Gastroesophageal sphincter (tissue), 4 donors: ENCODE measurements around the gene MKNK2. TPM values are rescaled to one million over a fixed set of nuclear protein-coding genes. Genes with fewer than 3 reads are reported as not detected.

ENCODE experiments used
- ATAC-seq: fragments of 150-250 bp; one replicate; pipeline ENCODE4 v1.9.1; 2016; ENCODE audit warnings: mild to moderate bottlenecking, moderate library complexity
- H3K27ac ChIP-seq, 4 donors: fragments of 200-600 bp; sonication (generic) in 3 of 4; 1 replicate in 3 of 4; 2 replicates in 1 of 4; pipeline ENCODE4 v1.5.1; 2016 to 2019
- H3K27me3 ChIP-seq: fragments of 200-600 bp; sonication (generic); one replicate; pipeline ENCODE4 v1.5.1; 2019
- H3K36me3 ChIP-seq, 2 donors: fragments of 200-600 bp; sonication (generic); one replicate each; pipeline ENCODE4 v1.5.1; 2019; ENCODE audit warnings: control low read depth in 1 of 2
- H3K4me1 ChIP-seq, 3 donors: fragments of 200-600 bp; sonication (generic); 1 replicate in 2 of 3; 2 replicates in 1 of 3; pipeline ENCODE4 v1.5.1; 2016 to 2019; ENCODE audit warnings: control low read depth in 2 of 3
- H3K4me3 ChIP-seq, 2 donors: fragments of 200-600 bp; sonication (generic); one replicate each; pipeline ENCODE4 v1.5.1; 2019; ENCODE audit warnings: mild to moderate bottlenecking in 1 of 2, moderate library complexity in 1 of 2
- H3K9me3 ChIP-seq, 3 donors: fragments of 200-600 bp; sonication (generic); one replicate each; pipeline ENCODE4 v1.5.1; 2017 to 2019; ENCODE audit warnings: control low read depth in 2 of 3
- CTCF ChIP-seq, 4 experiments: fragments of 200-600 bp in 2 of 4; fragments of 450-650 bp in 2 of 4; sonication (generic) in 1 of 4; IDR thresholded peaks; one replicate each; pipeline ENCODE4 v1.5.1; 2017 to 2019; ENCODE audit warnings: antibody characterized with exemption in 4 of 4, mild to moderate bottlenecking in 2 of 4, moderate library complexity in 2 of 4
- EP300 ChIP-seq: sonication (generic); formaldehyde crosslinking; IDR thresholded peaks from one replicate; pipeline ENCODE4 v1.6.1; 2017; ENCODE audit warnings: antibody characterized with exemption, mild to moderate bottlenecking
- POLR2A ChIP-seq, 2 donors: fragments of 450-650 bp; IDR thresholded peaks; one replicate each; pipeline ENCODE4 v1.6.1; 2017; ENCODE audit warnings: antibody characterized with exemption in 2 of 2, mild to moderate bottlenecking in 2 of 2, moderate library complexity in 1 of 2
- POLR2AphosphoS5 ChIP-seq: sonication (generic); formaldehyde crosslinking; IDR thresholded peaks from one replicate; pipeline ENCODE4 v1.6.1; 2017; ENCODE audit warnings: antibody characterized with exemption
- WGBS, 2 donors: methylation state at CpG; one replicate each; pipeline ENCODE4 v1.1.5; 2018; ENCODE audit warnings: low coverage in 1 of 2; 5-methylcytosine and 5-hydroxymethylcytosine counted together
- total RNA-seq, 4 donors: library from RNA; depleted of rRNA; stranded (reverse); fragments of >200 nt; gene quantifications; one replicate each; pipeline ENCODE4 v1.1.0, GENCODE V29; 2016

Gene MKNK2
- total RNA-seq, 4 donors from 2014 or later: 98.4 to 195 (median 173) TPM

DNA sequence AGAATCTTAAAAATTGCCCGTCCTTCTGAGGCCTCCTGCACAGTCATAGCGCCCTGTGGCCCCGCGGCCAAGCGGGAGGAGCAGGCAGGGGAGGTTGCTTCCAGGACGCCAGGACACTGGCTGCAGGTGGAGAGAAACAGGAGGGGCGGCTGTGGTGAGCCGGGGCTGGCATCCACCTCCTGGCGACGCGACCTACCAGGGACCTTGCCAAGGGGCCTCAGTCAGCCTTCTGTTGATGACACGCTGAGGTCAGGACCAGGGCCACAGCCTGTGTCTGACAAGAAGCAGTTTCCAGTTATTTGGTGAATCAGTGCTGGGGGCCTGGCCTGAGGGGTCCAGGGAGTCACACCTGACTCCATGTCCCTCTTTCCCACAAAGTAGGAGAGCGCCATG is 13.3 kb upstream of the MKNK2 start:
- no peaks in the 10 kb centered on the region for H3K36me3 ChIP-seq
- peak overlapping the region in 1 of 2 donors; percentile 1 for H3K4me3 ChIP-seq
- no peak for ATAC-seq
- H3K27ac ChIP-seq: peak overlapping the region in 3 of 4 donors; percentile 71 to 77 (median 71)
- no peaks in the 10 kb centered on the region for H3K27me3 ChIP-seq
- H3K9me3 ChIP-seq: no peaks in the 10 kb centered on the region
- no peak for TF ChIP-seq POLR2A (IDR thresholded peaks at IDR 0.05)
- no peak for TF ChIP-seq CTCF (IDR thresholded peaks at IDR 0.05)
- no peak for TF ChIP-seq EP300
- no peak for TF ChIP-seq POLR2AphosphoS5
- peaks cover 0 to 60% (median 30%) of the 10 kb centered on the region in 3 donors for H3K4me1 ChIP-seq
- 57 to 64% methylated on average over 2 to 6 of the region's 13 CpGs for WGBS, 2 donors

- ATAC-seq: no peak
- 82 to 86% methylated on average over 3 to 8 of the region's 8 CpGs for WGBS, 2 donors
- Histone ChIP-seq H3K27me3 (no peaks in the 10 kb centered on the region), H3K4me3 (no peak overlapping the region), H3K4me1 (peaks cover 0 to 62% (median 34%) of the 10 kb centered on the region in 3 donors), H3K9me3 (no peaks in the 10 kb centered on the region), H3K36me3 (no peaks in the 10 kb centered on the region), H3K27ac (peak overlapping the region in 2 of 4 donors; percentile 71 to 77)
- no peak for TF ChIP-seq CTCF (IDR thresholded peaks at IDR 0.05)
- TF ChIP-seq POLR2AphosphoS5: no peak
- TF ChIP-seq POLR2A (IDR thresholded peaks at IDR 0.05): no peak
- no peak for TF ChIP-seq EP300
Measured at GRCh38 chr19:2063824-2064223, 12.8 kb upstream of the MKNK2 start.

- no peaks in the 10 kb centered on the region for H3K9me3 ChIP-seq
- no peak for TF ChIP-seq POLR2AphosphoS5
- TF ChIP-seq POLR2A (IDR thresholded peaks at IDR 0.05): no peak
- TF ChIP-seq CTCF (IDR thresholded peaks at IDR 0.05): no peak
- no peak for TF ChIP-seq EP300
- no peak overlapping the region for H3K4me3 ChIP-seq
- no peaks in the 10 kb centered on the region for H3K27me3 ChIP-seq
- H3K36me3 ChIP-seq: no peaks in the 10 kb centered on the region
- no peak for ATAC-seq
- 40 to 83% methylated on average over 1 to 9 of the region's 9 CpGs for WGBS, 2 donors
- peak overlapping the region in 2 of 4 donors; percentile 99 to 100 for H3K27ac ChIP-seq
- peaks cover 0 to 72% (median 40%) of the 10 kb centered on the region in 3 donors for H3K4me1 ChIP-seq
Measured at GRCh38 chr19:2062770-2063169, 11.7 kb upstream of the MKNK2 start.

GRCh38 chr19:2062389-2062729 is 11.3 kb upstream of the MKNK2 start:
- TF ChIP-seq POLR2A (IDR thresholded peaks at IDR 0.05) (no peak), EP300 (no peak), POLR2AphosphoS5 (no peak), CTCF (IDR thresholded peaks at IDR 0.05) (no peak)
- ATAC-seq: no peak
- WGBS, 2 donors: 77% methylated on average over 7 of the region's 10 CpGs; no CpG with 5 or more reads in 1 of the 2 donors
- H3K4me3 ChIP-seq: peak overlapping the region in 1 of 2 donors; percentile 83
- no peaks in the 10 kb centered on the region for H3K9me3 ChIP-seq
- H3K27ac ChIP-seq: peak overlapping the region in 3 of 4 donors; percentile 99 to 100 (median 99)
- no peaks in the 10 kb centered on the region for H3K27me3 ChIP-seq
- H3K36me3 ChIP-seq: no peaks in the 10 kb centered on the region
- H3K4me1 ChIP-seq: peaks cover 0 to 76% (median 40%) of the 10 kb centered on the region in 3 donors
